Karpas-422 (cell line): ENCODE measurements around the gene PCCA. TPM values are rescaled to one million over a fixed set of nuclear protein-coding genes. Genes with fewer than 3 reads are reported as not detected.
"Not testable (repeated sequence)": the region's sequence is repeated elsewhere in the genome, so short reads cannot be mapped to it uniquely, and the experiment has no call there.

Experiments used
- DNase-seq: peaks from one replicate; pipeline ENCODE4 v3.0.0-alpha.2; 2015
- H2AFZ ChIP-seq: fragments of 200-600 bp; sonication (generic); 2 replicates; pipeline ENCODE4 v1.6.1; 2014; ENCODE audit warnings: antibody characterized with exemption, low read length, mixed read lengths
- H3K27ac ChIP-seq: fragments of 200-600 bp; sonication (generic); 2 replicates; pipeline ENCODE4 v1.5.1; 2014; ENCODE audit warnings: mild to moderate bottlenecking, low read length, moderate library complexity
- H3K27me3 ChIP-seq: fragments of 200-600 bp; sonication (generic); 2 replicates; pipeline ENCODE4 v1.6.1; 2014; ENCODE audit warnings: low read length, mixed read lengths
- H3K36me3 ChIP-seq: fragments of 200-600 bp; sonication (generic); 2 replicates; pipeline ENCODE4 v1.6.1; 2014; ENCODE audit warnings: low read length, mixed read lengths; ENCODE audit not compliant: insufficient read depth
- H3K4me1 ChIP-seq: fragments of 200-600 bp; sonication (generic); 2 replicates; pipeline ENCODE4 v1.6.1; 2014; ENCODE audit warnings: mild to moderate bottlenecking, low read length, mixed read lengths
- H3K4me2 ChIP-seq: fragments of 200-600 bp; sonication (generic); 2 replicates; pipeline ENCODE4 v1.6.1; 2014; ENCODE audit warnings: low read length, low read depth, mild to moderate bottlenecking; ENCODE audit not compliant: poor library complexity, severe bottlenecking
- H3K4me3 ChIP-seq: fragments of 200-600 bp; sonication (generic); 2 replicates; pipeline ENCODE4 v1.5.1; 2014; ENCODE audit warnings: mild to moderate bottlenecking, antibody characterized with exemption, low read length, mixed read lengths
- H3K79me2 ChIP-seq: fragments of 200-600 bp; sonication (generic); 2 replicates; pipeline ENCODE4 v1.6.1; 2014; ENCODE audit warnings: mild to moderate bottlenecking, low read length, mixed read lengths
- H3K9ac ChIP-seq: fragments of 200-600 bp; sonication (generic); 2 replicates; pipeline ENCODE4 v1.6.0; 2014; ENCODE audit warnings: low read length
- H3K9me2 ChIP-seq: fragments of 200-600 bp; sonication (generic), shearing (Covaris generic); replicated peaks from 2 replicates; pipeline ENCODE4 v1.6.0; 2014; ENCODE audit warnings: mild to moderate bottlenecking, low read length, moderate library complexity; ENCODE audit not compliant: insufficient read depth
- H3K9me3 ChIP-seq: fragments of 300-700, 200-600 bp; sonication (generic); 2 replicates; pipeline ENCODE4 v1.6.1; 2014; ENCODE audit warnings: low read length, mixed read lengths
- H4K20me1 ChIP-seq: fragments of 200-600 bp; sonication (generic); 2 replicates; pipeline ENCODE4 v1.6.1; 2014; ENCODE audit warnings: mild to moderate bottlenecking, antibody characterized with exemption, low read length, low read depth; ENCODE audit not compliant: insufficient read depth
- total RNA-seq: library from RNA; depleted of rRNA; stranded (reverse); fragments of >200 nt; shearing (Covaris generic); gene quantifications from 2 replicates; pipeline ENCODE4 v1.2.3, GENCODE V29; 2014; ENCODE audit warnings: low replicate concordance

The PCCA gene
- total RNA-seq, 1 experiment from 2014 or later = 7.0 TPM

DNA sequence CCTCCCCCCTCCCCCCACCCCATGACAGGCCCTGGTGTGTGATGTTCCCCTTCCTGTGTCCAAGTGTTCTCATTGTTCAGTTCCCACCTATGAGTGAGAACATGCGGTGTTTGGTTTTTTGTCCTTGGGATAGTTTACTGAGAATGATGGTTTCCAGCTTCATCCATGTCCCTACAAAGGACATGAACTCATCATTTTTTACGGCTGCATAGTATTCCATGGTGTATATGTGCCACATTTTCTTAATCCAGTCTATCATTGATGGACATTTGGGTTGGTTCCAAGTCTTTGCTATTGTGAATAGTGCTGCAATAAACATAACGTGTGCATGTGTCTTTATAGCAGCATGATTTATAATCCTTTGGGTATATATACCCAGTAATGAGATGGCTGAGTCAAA, 229.6 kb downstream of the PCCA start:
- H3K27ac ChIP-seq, H4K20me1 ChIP-seq, DNase-seq: not testable (repeated sequence)

DNA sequence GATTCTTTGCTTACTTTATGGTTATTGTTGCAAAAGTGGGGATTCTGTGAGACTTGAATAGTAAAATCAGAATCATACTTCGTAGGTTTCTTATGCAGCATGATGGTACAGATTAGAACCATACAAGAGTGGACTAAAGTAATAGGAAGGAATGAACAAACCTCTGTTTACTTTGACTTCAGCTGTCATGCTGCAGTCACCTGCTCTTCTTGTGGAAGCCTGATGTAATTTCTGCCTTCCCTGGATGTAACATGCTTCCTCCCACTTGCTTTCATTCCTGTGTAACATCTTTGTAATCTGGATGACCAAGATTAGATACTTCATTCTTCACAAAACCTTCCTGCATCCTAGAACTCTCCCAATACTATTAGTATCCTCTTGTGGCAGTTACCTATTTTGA, 235.0 kb downstream of the PCCA start:
- H3K79me2 ChIP-seq = no peaks in the 10 kb centered on the region
- no peaks in the 10 kb centered on the region for H3K27me3 ChIP-seq
- H3K9ac ChIP-seq = no peak overlapping the region
- DNase-seq = no peak
- no peak overlapping the region for H2AFZ ChIP-seq
- H3K4me3 ChIP-seq = no peak overlapping the region
- H3K4me2 ChIP-seq = no peak overlapping the region
- H3K27ac ChIP-seq = no peak overlapping the region
- H3K36me3 ChIP-seq = no peaks in the 10 kb centered on the region
- no peaks in the 10 kb centered on the region for H3K9me2 ChIP-seq
- no peaks in the 10 kb centered on the region for H3K9me3 ChIP-seq
- H4K20me1 ChIP-seq = no peaks in the 10 kb centered on the region
- no peaks in the 10 kb centered on the region for H3K4me1 ChIP-seq

More for the DNA sequence above, 229.6 kb downstream of the PCCA start:
- not testable (repeated sequence) for H3K9ac ChIP-seq, H3K36me3 ChIP-seq, H3K4me1 ChIP-seq, H2AFZ ChIP-seq, H3K9me2 ChIP-seq, H3K4me2 ChIP-seq, H3K27me3 ChIP-seq, H3K4me3 ChIP-seq, H3K9me3 ChIP-seq, H3K79me2 ChIP-seq

DNA sequence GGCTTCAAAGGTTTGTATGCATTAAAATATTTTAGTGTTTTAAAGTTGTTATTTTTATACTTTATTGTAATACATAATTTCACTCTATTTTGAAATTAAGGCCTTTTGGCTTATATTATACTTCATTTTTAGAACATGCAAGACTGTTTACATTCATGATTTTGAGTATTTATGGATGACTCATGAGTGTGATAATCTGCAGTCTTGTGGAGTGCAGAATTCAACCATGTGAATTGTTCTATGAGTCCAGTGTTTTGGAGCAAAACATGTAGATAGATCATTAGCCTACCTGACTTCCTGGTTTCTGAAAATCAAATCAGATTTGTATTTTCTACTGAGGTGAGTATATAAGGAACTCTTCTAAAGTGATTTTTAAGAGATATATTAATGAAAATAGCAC, 241.8 kb downstream of the PCCA start:
- no peak overlapping the region for H3K4me2 ChIP-seq
- DNase-seq = no peak
- no peak overlapping the region for H3K4me3 ChIP-seq
- H4K20me1 ChIP-seq = no peaks in the 10 kb centered on the region
- H3K36me3 ChIP-seq = no peaks in the 10 kb centered on the region
- H3K4me1 ChIP-seq = no peaks in the 10 kb centered on the region
- no peaks in the 10 kb centered on the region for H3K9me2 ChIP-seq
- H3K9ac ChIP-seq = no peak overlapping the region
- H3K27me3 ChIP-seq = peaks cover 2% of the 10 kb centered on the region; the same call in 1 of the 2 replicates
- no peak overlapping the region for H3K27ac ChIP-seq
- H3K9me3 ChIP-seq = no peaks in the 10 kb centered on the region
- H3K79me2 ChIP-seq = no peaks in the 10 kb centered on the region
- H2AFZ ChIP-seq = no peak overlapping the region

DNA sequence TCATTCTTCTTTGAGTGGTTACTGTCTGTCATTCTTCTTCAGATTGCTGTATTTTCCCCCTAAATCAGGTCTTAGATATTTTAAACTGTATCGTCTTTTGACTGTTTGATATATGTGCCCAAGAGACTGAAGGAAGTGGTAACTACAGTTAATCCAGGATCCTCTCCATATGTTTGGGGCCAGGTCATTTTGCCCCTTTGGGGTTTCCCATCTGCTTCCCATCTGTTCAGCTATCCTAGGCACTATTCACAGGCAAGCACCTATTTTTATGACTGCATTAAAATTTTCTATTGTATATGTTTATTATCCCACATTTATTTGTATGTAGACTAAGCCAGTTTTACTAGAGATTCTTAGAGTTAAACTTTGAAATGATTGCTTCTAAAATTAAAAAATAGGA, 244.2 kb downstream of the PCCA start:
- peaks cover 2% of the 10 kb centered on the region; the same call in 1 of the 2 replicates for H3K27me3 ChIP-seq
- H3K79me2 ChIP-seq = no peaks in the 10 kb centered on the region
- no peak overlapping the region for H3K4me3 ChIP-seq
- no peaks in the 10 kb centered on the region for H3K9me2 ChIP-seq
- no peaks in the 10 kb centered on the region for H4K20me1 ChIP-seq
- no peak overlapping the region for H3K9ac ChIP-seq
- no peak overlapping the region for H3K27ac ChIP-seq
- no peak for DNase-seq
- no peaks in the 10 kb centered on the region for H3K4me1 ChIP-seq
- no peaks in the 10 kb centered on the region for H3K9me3 ChIP-seq
- H3K4me2 ChIP-seq = no peak overlapping the region
- H2AFZ ChIP-seq = no peak overlapping the region
- no peaks in the 10 kb centered on the region for H3K36me3 ChIP-seq

DNA sequence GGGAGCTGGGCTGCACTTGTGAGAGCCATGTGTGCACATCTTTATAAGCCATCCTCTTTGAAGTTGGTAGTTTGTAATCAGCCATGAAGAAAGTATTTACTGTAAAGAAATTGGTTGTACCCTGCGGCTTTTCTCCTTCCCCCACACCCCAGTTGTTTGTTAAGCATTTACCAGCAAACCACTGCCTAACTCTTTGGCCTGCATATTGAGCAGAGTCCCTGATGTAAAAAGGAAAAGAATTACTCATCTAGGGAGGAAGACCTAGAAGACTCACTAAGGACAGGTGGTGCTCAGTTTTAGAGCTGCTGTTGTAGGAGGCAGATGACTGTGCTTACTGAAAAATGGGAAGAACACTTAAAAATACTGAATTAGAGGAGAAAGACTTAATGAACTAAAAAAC, 245.3 kb downstream of the PCCA start:
- no peaks in the 10 kb centered on the region for H3K9me2 ChIP-seq
- H2AFZ ChIP-seq = no peak overlapping the region
- no peaks in the 10 kb centered on the region for H3K36me3 ChIP-seq
- H3K79me2 ChIP-seq = no peaks in the 10 kb centered on the region
- no peaks in the 10 kb centered on the region for H3K9me3 ChIP-seq
- H3K4me1 ChIP-seq = no peaks in the 10 kb centered on the region
- peaks cover 2% of the 10 kb centered on the region; the same call in 1 of the 2 replicates for H3K27me3 ChIP-seq
- no peak overlapping the region for H3K9ac ChIP-seq
- H3K27ac ChIP-seq = no peak overlapping the region
- DNase-seq = no peak
- no peaks in the 10 kb centered on the region for H4K20me1 ChIP-seq
- no peak overlapping the region for H3K4me2 ChIP-seq
- no peak overlapping the region for H3K4me3 ChIP-seq

DNA sequence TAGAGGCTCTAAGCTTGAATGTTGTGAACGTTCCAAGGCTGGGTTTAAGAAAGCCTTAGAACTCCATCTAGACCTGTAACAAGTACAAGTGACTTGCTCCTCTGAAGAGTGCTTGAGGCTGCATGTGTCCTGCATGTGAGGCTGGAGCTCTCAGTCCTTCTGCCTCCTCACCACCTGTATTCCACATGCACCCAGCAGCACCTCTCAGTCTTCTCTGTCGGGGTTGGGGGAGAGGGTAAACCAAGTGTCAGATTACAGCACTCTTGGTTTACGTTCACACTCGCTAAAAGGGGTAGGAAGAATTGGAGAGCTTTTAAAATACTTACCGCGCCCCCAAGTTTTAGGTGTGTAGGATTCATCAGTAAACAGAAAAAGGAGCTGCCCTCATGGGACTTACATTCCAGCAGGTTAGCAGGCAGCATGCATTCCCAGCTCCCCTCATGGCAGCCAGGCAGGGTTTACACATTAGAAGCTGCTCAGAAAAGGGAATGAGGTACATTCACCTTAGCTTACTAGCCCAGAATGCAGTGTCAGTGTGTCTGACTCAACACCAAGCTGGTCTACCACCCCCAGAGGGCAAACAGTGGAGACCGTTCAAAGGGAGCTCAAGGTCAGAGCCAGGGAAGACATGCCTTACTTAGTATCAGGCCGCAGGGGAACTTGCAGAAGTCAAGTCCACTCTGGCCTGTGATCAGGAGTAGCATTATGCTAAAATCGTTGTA, 248.1 kb downstream of the PCCA start:
- no peaks in the 10 kb centered on the region for H3K27me3 ChIP-seq
- DNase-seq = no peak
- H4K20me1 ChIP-seq = no peaks in the 10 kb centered on the region
- H3K9me3 ChIP-seq = no peaks in the 10 kb centered on the region
- H3K79me2 ChIP-seq = no peaks in the 10 kb centered on the region
- no peak overlapping the region for H3K4me2 ChIP-seq
- no peak overlapping the region for H2AFZ ChIP-seq
- no peaks in the 10 kb centered on the region for H3K4me1 ChIP-seq
- H3K4me3 ChIP-seq = no peak overlapping the region
- no peaks in the 10 kb centered on the region for H3K36me3 ChIP-seq
- H3K9ac ChIP-seq = no peak overlapping the region
- H3K9me2 ChIP-seq = no peaks in the 10 kb centered on the region
- no peak overlapping the region for H3K27ac ChIP-seq

DNA sequence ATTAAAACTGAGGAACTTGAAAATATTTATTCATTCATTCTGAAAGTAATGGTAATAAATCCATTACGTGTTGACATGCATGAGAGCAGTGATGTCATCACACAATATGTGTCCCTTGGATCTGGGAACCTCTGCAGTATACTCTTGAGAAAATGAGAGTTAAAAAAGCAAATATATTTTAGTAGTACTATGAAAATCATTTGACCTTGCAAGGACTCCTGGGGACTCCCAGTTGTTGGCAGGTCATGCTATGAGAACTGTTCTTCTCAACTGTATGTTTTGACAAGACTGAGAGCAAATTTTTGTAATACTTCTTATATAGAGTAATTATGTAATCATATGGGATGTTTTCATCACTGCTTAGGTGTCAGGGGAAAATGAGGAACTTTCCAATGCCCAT, 249.4 kb downstream of the PCCA start:
- no peak for DNase-seq
- Histone ChIP-seq H3K4me3 (no peak overlapping the region), H3K4me2 (no peak overlapping the region), H3K9me2 (no peaks in the 10 kb centered on the region), H4K20me1 (no peaks in the 10 kb centered on the region), H3K27me3 (no peaks in the 10 kb centered on the region), H3K36me3 (no peaks in the 10 kb centered on the region), H3K9ac (no peak overlapping the region), H3K4me1 (no peaks in the 10 kb centered on the region), H3K79me2 (no peaks in the 10 kb centered on the region), H2AFZ (no peak overlapping the region), H3K27ac (no peak overlapping the region), H3K9me3 (no peaks in the 10 kb centered on the region)

DNA sequence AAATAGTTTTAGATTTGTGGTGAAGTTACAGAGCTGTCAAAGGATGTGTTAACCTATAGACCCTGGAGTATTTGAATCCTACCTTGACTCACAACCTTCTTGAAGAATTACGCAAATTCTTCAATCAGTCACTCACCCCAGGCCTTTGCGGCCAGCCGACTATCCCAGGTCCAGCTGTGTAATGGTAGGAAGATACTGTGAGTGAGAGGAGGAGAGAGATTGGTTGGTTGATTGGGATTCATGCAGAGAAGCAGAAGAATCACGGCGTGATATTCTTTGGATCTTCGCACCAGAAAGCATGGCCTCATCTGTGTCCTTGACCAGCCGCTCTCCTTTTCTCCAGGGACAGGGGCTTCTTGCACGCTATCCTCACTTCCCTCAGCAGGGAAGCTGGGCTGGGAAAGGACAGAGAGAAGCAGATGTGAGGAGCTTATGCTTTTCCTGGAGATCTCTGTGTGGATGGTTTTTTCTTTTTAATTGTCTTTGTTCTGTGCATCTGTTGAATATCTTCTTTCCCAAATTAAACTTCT, 250.6 kb downstream of the PCCA start:
- H3K9me2 ChIP-seq = no peaks in the 10 kb centered on the region
- H3K9ac ChIP-seq = no peak overlapping the region
- H3K9me3 ChIP-seq = no peaks in the 10 kb centered on the region
- DNase-seq = no peak
- no peaks in the 10 kb centered on the region for H3K4me1 ChIP-seq
- no peak overlapping the region for H3K4me3 ChIP-seq
- no peaks in the 10 kb centered on the region for H3K79me2 ChIP-seq
- no peak overlapping the region for H3K4me2 ChIP-seq
- no peaks in the 10 kb centered on the region for H3K36me3 ChIP-seq
- H3K27me3 ChIP-seq = no peaks in the 10 kb centered on the region
- H2AFZ ChIP-seq = no peak overlapping the region
- H4K20me1 ChIP-seq = no peaks in the 10 kb centered on the region
- H3K27ac ChIP-seq = no peak overlapping the region
